Endothelial cell of umbilical vein (primary cell): ENCODE data around the gene BRSK1. TPM values are rescaled to one million over a fixed set of nuclear protein-coding genes. Genes with fewer than 3 reads are reported as not detected.

ENCODE experiments used
- BruUV-seq: library from RNA; stranded (reverse); fragments of 400-500 nt; replicated peaks from 2 replicates; lab custom pipeline; 2021; lab: Mats Ljungman, UMichigan
- CTCF ChIA-PET: fragments of 300-600, 350-600 bp; sonication (Branson Sonifier 250); formaldehyde crosslinking; loops from one replicate; lab custom pipeline; 2021; ENCODE audit warnings: antibody characterized with exemption, inconsistent platforms; lab: Charles Lee
- POLR2A ChIA-PET: fragments of 300-600, 350-600 bp; sonication (Branson Sonifier 250); formaldehyde crosslinking; loops from one replicate; lab custom pipeline; 2021; ENCODE audit warnings: antibody characterized with exemption, inconsistent platforms; lab: Charles Lee
- DNase-seq: peaks from one replicate; pipeline ENCODE4 v3.0.0-alpha.2; 2011; ENCODE audit warnings: low read depth, low spot score
- FAIRE-seq: peaks from 2 replicates; lab custom pipeline; 2011; peaks lifted over from hg19 to GRCh38; lab: Jason Lieb, UNC
- H2AFZ ChIP-seq: 2 replicates; pipeline ENCODE4 v1.6.0; 2012; ENCODE audit warnings: low read depth, low read length, control low read depth, inconsistent platforms
- H3K27ac ChIP-seq: 2 replicates; pipeline ENCODE4 v1.5.1; 2011; ENCODE audit warnings: low read depth, mild to moderate bottlenecking, control low read depth, low read length, moderate library complexity; ENCODE audit not compliant: insufficient read depth
- H3K27me3 ChIP-seq, 2 experiments: 2 replicates each; pipeline versions ENCODE4 v1.6.0 to v1.6.1; 2011; ENCODE audit warnings: low read length in 2 of 2, mixed read lengths in 1 of 2; ENCODE audit not compliant: control insufficient read depth in 2 of 2, insufficient read depth in 2 of 2
- H3K36me3 ChIP-seq, 2 experiments: 2 replicates in 1 of 2; 3 replicates in 1 of 2; pipeline ENCODE4 v1.5.1; 2011; ENCODE audit warnings: low read length in 2 of 2, mild to moderate bottlenecking in 1 of 2, moderate library complexity in 1 of 2; ENCODE audit not compliant: control insufficient read depth in 2 of 2, insufficient read depth in 2 of 2; ENCODE audit errors: extremely low read depth in 1 of 2
- H3K4me1 ChIP-seq: 3 replicates; pipeline ENCODE4 v1.5.1; 2011; ENCODE audit warnings: mild to moderate bottlenecking, low read length; ENCODE audit not compliant: control insufficient read depth, insufficient read depth; ENCODE audit errors: extremely low read depth
- H3K4me2 ChIP-seq: 2 replicates; pipeline ENCODE4 v1.6.1; 2011; ENCODE audit warnings: low read length, control low read depth, mixed read lengths; ENCODE audit not compliant: insufficient read depth
- H3K4me3 ChIP-seq, 3 experiments: fragments of 200-600 bp in 1 of 3; sonication (generic), shearing (Covaris generic) in 1 of 3; replicated peaks in 1 of 3; 2 replicates each; pipeline ENCODE4 v1.5.1; 2011 to 2016; ENCODE audit warnings: control low read depth in 3 of 3, low read length in 3 of 3, mild to moderate bottlenecking in 2 of 3, inconsistent platforms in 1 of 3, low read depth in 1 of 3, moderate library complexity in 1 of 3; ENCODE audit not compliant: insufficient read depth in 1 of 3
- H3K79me2 ChIP-seq: 2 replicates; pipeline ENCODE4 v1.6.0; 2012; ENCODE audit warnings: low read length, inconsistent platforms; ENCODE audit not compliant: control insufficient read depth, insufficient read depth
- H3K9ac ChIP-seq: replicated peaks from 2 replicates; pipeline ENCODE3; 2011; ENCODE audit warnings: low read length, control low read depth; ENCODE audit not compliant: insufficient read depth; ENCODE audit errors: extremely low read depth
- H3K9me1 ChIP-seq: replicated peaks from 3 replicates; pipeline ENCODE4 v1.6.0; 2011; ENCODE audit warnings: mild to moderate bottlenecking, low read length; ENCODE audit not compliant: control insufficient read depth, insufficient read depth; ENCODE audit errors: extremely low read depth
- H3K9me3 ChIP-seq: replicated peaks from 2 replicates; pipeline ENCODE4 v1.5.1; 2012; ENCODE audit warnings: low read length, inconsistent platforms; ENCODE audit not compliant: control insufficient read depth, insufficient read depth
- H4K20me1 ChIP-seq: replicated peaks from 2 replicates; pipeline ENCODE3; 2011; ENCODE audit warnings: mild to moderate bottlenecking, low read length; ENCODE audit not compliant: control insufficient read depth, insufficient read depth; ENCODE audit errors: extremely low read depth
- EZH2 ChIP-seq: IDR thresholded peaks from 2 replicates; pipeline ENCODE4 v1.6.1; 2012; ENCODE audit warnings: borderline replicate concordance, low read depth, mild to moderate bottlenecking, moderate library complexity, low read length, inconsistent platforms; ENCODE audit not compliant: severe bottlenecking
- dilution Hi-C: fragments of 300-500 bp; cut with MboI; formaldehyde crosslinking; loops from one replicate; pipeline ENCODE4 v1.15.0; 2019; ENCODE audit warnings: low sequenced_read_pairs; ENCODE audit not compliant: extremely low pct_ligation_motif_present
- intact Hi-C: fragments of 100-400 bp; cut with micrococcal nuclease; formaldehyde crosslinking; loops from one replicate; pipeline ENCODE4 v1.10.0; 2022
- polyA plus RNA-seq, 4 experiments: library from polyadenylated mRNA; depleted of rRNA in 3 of 4; stranded (reverse) in 3 of 4; unstranded in 1 of 4; fragments of >200 nt; gene quantifications; 2 replicates each; pipeline versions ENCODE4 v1.2.1 to v1.2.3, GENCODE V29; 2011 to 2012; ENCODE audit warnings: missing spikeins in 1 of 4
- total RNA-seq: library from RNA; stranded (reverse); gene quantifications from 2 replicates; pipeline ENCODE4 v1.2.3, GENCODE V29; 2021
- TF ChIP-seq, protein P1 (sequence below), 2 donors: IDR thresholded peaks; 1 replicate in 1 of 2; 2 replicates in 1 of 2; pipeline ENCODE4 v1.5.1; 2011; ENCODE audit warnings: low read length in 2 of 2, mild to moderate bottlenecking in 2 of 2, moderate library complexity in 2 of 2, control low read depth in 1 of 2, inconsistent platforms in 1 of 2, low read depth in 1 of 2; ENCODE audit not compliant: insufficient read depth in 1 of 2; ENCODE audit errors: extremely low read depth in 1 of 2

BRSK1 gene
- total and polyA plus RNA-seq, 2 donors (not counting 3 experiments of a cell fraction or from before 2014, with no cell fraction given), result 0.33 to 0.44 TPM

DNA sequence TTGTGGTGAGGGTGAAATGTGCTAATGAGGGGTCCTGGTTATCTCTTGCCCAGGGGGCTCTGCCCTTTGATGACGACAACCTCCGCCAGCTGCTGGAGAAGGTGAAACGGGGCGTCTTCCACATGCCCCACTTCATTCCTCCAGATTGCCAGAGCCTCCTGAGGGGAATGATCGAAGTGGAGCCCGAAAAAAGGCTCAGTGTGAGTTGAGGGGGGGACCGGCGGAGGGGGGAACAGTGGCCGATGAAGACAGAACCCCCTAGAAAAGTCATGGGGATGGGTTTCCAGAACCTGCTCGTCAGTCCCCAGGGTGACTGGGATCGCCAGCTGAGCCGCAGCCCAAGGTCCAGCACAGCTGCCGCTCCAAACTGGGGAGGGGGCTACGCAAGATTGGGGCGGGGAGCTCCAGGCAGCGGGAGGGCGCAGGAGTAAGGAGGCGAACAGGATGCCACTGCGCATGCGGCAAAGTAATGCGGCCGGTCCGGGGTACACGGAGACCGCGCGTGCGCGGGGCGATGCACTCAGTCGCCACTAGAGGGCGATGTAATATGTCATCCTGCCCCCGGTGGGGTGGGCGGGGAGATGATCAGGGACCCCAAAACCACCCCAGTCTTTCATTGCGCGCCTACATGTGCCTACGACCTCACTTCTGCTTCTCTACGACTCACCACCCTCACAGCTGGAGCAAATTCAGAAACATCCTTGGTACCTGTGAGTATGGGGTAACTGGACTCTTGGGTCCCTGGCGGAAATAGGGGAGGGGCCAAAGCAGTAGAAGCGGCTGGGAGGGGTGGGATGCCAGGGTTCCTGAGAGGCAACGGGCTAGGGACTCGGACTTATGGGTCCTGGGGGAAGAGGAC is 17.9 kb downstream of the BRSK1 start:
- H4K20me1 ChIP-seq, result no peaks in the 10 kb centered on the region
- TF ChIP-seq EZH2, result no peak
- TF ChIP-seq, protein P1, sequence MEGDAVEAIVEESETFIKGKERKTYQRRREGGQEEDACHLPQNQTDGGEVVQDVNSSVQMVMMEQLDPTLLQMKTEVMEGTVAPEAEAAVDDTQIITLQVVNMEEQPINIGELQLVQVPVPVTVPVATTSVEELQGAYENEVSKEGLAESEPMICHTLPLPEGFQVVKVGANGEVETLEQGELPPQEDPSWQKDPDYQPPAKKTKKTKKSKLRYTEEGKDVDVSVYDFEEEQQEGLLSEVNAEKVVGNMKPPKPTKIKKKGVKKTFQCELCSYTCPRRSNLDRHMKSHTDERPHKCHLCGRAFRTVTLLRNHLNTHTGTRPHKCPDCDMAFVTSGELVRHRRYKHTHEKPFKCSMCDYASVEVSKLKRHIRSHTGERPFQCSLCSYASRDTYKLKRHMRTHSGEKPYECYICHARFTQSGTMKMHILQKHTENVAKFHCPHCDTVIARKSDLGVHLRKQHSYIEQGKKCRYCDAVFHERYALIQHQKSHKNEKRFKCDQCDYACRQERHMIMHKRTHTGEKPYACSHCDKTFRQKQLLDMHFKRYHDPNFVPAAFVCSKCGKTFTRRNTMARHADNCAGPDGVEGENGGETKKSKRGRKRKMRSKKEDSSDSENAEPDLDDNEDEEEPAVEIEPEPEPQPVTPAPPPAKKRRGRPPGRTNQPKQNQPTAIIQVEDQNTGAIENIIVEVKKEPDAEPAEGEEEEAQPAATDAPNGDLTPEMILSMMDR (IDR thresholded peaks at IDR 0.05; ENCODE audit: extremely low read depth in 1 of 2, insufficient read depth in 1 of 2, low read depth in 1 of 2, low read length in 2 of 2), result peak; percentile 89 to 95
- peak overlapping the region; percentile 98 for H2AFZ ChIP-seq
- peak; percentile 89 for FAIRE-seq
- peak overlapping the region; percentile 23 for H3K9ac ChIP-seq
- no peaks in the 10 kb centered on the region for H3K36me3 ChIP-seq
- H3K4me2 ChIP-seq, result peak overlapping the region; percentile 52
- dilution Hi-C loops, result no loop called here
- POLR2A ChIA-PET, result interaction anchor here (1.3 kb wide), 1 partner anchor 106 kb away, joined by 4 read pairs; the partner anchor contains the start of gene UBE2S
- H3K9me3 ChIP-seq, result no peaks in the 10 kb centered on the region
- no peak overlapping the region for H3K27ac ChIP-seq
- intact Hi-C loops, result loop anchor here (1.0 to 5.0 kb wide), 6 partner anchors 38 to 202 kb away; partner anchors contain the start of genes KMT5C and RPL28
- DNase-seq, result peak; percentile 81
- peaks cover 0 to 3% of the 10 kb centered on the region in 2 experiments for H3K27me3 ChIP-seq
- H3K4me3 ChIP-seq, result peak overlapping the region in 2 of 3 experiments; percentile 26 to 28
- no peaks in the 10 kb centered on the region for H3K9me1 ChIP-seq
- CTCF ChIA-PET, result interaction anchor here (0.6 to 3.8 kb wide), 35 partner anchors 9 to 203 kb away, joined by 3 to 51 read pairs (median 5); partner anchors contain the start of genes HSPBP1, IL11, KMT5C and NAT14
- no TSS peak for BruUV-seq
- H3K79me2 ChIP-seq, result no peaks in the 10 kb centered on the region
- H3K4me1 ChIP-seq, result no peaks in the 10 kb centered on the region
